ENCODE results near the gene PRKACA. TPM values are rescaled to one million over a fixed set of nuclear protein-coding genes. Genes with fewer than 3 reads are reported as not detected.

The PRKACA gene
- total and polyA plus RNA-seq, 10 of the 15 experiments (the other 5 are each of a cell fraction or from before 2014, with no cell fraction given): 0.53 to 68.5 (median 11.2) TPM

GRCh38 chr19:14080887-14081796 is 36.4 kb downstream of the PRKACA start (continued):
- peak; percentile 58 for TF ChIP-seq ZNF687 (IDR thresholded peaks at IDR 0.05)
- peak; percentile 89 for TF ChIP-seq SIX5 (IDR thresholded peaks at IDR 0.05; ENCODE audit: low read depth, low read length, severe bottlenecking)
- no peak for TF ChIP-seq STAT3 (IDR thresholded peaks at IDR 0.05; ENCODE audit: low read depth, low read length)
- TF ChIP-seq IRF4 (IDR thresholded peaks at IDR 0.05; ENCODE audit: low read depth, low read length): peak; percentile 42; the same call in 1 of the 2 replicates
- TF ChIP-seq SMAD1 (IDR thresholded peaks at IDR 0.05; ENCODE audit: low read depth, partially characterized antibody): peak; percentile 79
- peak; percentile 77 for TF ChIP-seq POLR2AphosphoS2 (IDR thresholded peaks at IDR 0.05; ENCODE audit: low read depth, low read length)
- no peak for TF ChIP-seq RAD51 (IDR thresholded peaks at IDR 0.05)
- peak; percentile 41; the same call in 1 of the 2 replicates for TF ChIP-seq RELB (IDR thresholded peaks at IDR 0.05; ENCODE audit: low read depth)
- TF ChIP-seq NR2C1 (IDR thresholded peaks at IDR 0.05): peak; percentile 100
- no peak for TF ChIP-seq PBX3 (IDR thresholded peaks at IDR 0.05; ENCODE audit: insufficient replicate concordance, low read depth, low read length)
- peak in 1 of 2 experiments; percentile 53; a peak in 1 of 3 replicates for TF ChIP-seq EGR1 (IDR thresholded peaks at IDR 0.05; ENCODE audit: borderline replicate concordance in 1 of 2, low read depth in 2 of 2, low read length in 2 of 2)
- TF ChIP-seq HDGF (IDR thresholded peaks at IDR 0.05): no peak; the same call in 1 of the 2 replicates
- TF ChIP-seq MLLT1 (IDR thresholded peaks at IDR 0.05): peak; percentile 68
- TF ChIP-seq ZBTB11 (CRISPR knock-in tag; IDR thresholded peaks at IDR 0.05): peak; percentile 69

All from GM12878 (cell line).